Kidney (tissue), 14 donors: ENCODE measurements around the gene RARRES2. TPM values are rescaled to one million over a fixed set of nuclear protein-coding genes. Genes with fewer than 3 reads are reported as not detected.
A peak's percentile ranks its signal among the peaks of the same experiment; 100 is the strongest.

Experiments
- DNase-seq, 5 donors: peaks; one replicate each; pipeline ENCODE4 v3.0.0-alpha.2; 2013 to 2020
- FAIRE-seq: peaks from 2 replicates; lab custom pipeline; 2012; peaks lifted over from hg19 to GRCh38; lab: Jason Lieb, UNC
- H3K27ac ChIP-seq, 2 donors: one replicate each; pipeline ENCODE4 v1.7.0; 2013; ENCODE audit warnings: low read depth in 2 of 2, low read length in 2 of 2, inconsistent platforms in 1 of 2
- H3K27me3 ChIP-seq: one replicate; pipeline ENCODE4 v1.7.1; 2013; ENCODE audit warnings: low read length, inconsistent platforms; ENCODE audit not compliant: control insufficient read depth, insufficient read depth
- H3K36me3 ChIP-seq, 3 donors: one replicate each; pipeline versions ENCODE4 v1.7.0 to v1.7.1; 2013; ENCODE audit warnings: low read length in 3 of 3, control low read depth in 1 of 3, inconsistent platforms in 1 of 3; ENCODE audit not compliant: insufficient read depth in 3 of 3, control insufficient read depth in 2 of 3
- H3K4me1 ChIP-seq, 3 donors: one replicate each; pipeline versions ENCODE4 v1.7.0 to v1.7.1; 2013; ENCODE audit warnings: low read length in 3 of 3, inconsistent platforms in 1 of 3, low read depth in 1 of 3; ENCODE audit not compliant: control insufficient read depth in 2 of 3, insufficient read depth in 2 of 3
- H3K4me3 ChIP-seq, 3 donors: one replicate each; pipeline versions ENCODE4 v1.7.0 to v1.8.1; 2013; ENCODE audit warnings: low read length in 3 of 3, control low read depth in 1 of 3, inconsistent platforms in 1 of 3
- H3K9ac ChIP-seq, 3 donors: one replicate each; pipeline versions ENCODE4 v1.7.0 to v1.7.1; 2013; ENCODE audit warnings: low read length in 3 of 3, control low read depth in 1 of 3, inconsistent platforms in 1 of 3
- H3K9me3 ChIP-seq, 3 donors: one replicate each; pipeline versions ENCODE4 v1.7.0 to v1.7.1; 2013; ENCODE audit warnings: low read length in 3 of 3, control low read depth in 1 of 3, inconsistent platforms in 1 of 3; ENCODE audit not compliant: control insufficient read depth in 2 of 3, insufficient read depth in 1 of 3
- intact Hi-C: fragments of 100-400 bp; cut with DNase I; formaldehyde crosslinking; loops from one replicate; pipeline ENCODE4 v1.11.1; 2022
- polyA plus RNA-seq: library from polyadenylated mRNA; stranded (reverse); fragments of 350-450 nt; fragmentation: Illumina TruSeq; extraction: RNeasy Lipid Tissue Mini Kit (QIAGEN cat#74804); gene quantifications from one replicate; pipeline ENCODE4 v1.2.3, GENCODE V29; 2014; ENCODE audit warnings: low read depth, low replicate concordance; ENCODE audit not compliant: insufficient read depth
- total RNA-seq: library from RNA; stranded (reverse); fragmentation: NEBNext Ultra II Directional; extraction: Animal tissue kit (Norgen Biotek cat#: 25700); gene quantifications from one replicate; pipeline ENCODE4 v1.2.1, GENCODE V29; 2021
- TF ChIP-seq, protein P1 (sequence below): IDR thresholded peaks from 3 replicates; pipeline ENCODE4 v1.5.1; 2012; ENCODE audit warnings: mild to moderate bottlenecking, moderate library complexity, borderline replicate concordance; ENCODE audit not compliant: insufficient read depth; ENCODE audit errors: extremely low read depth
- donor health status: control.
- donor health status: control.
- donor health status: control.
- donor health status: control.
- donor health status: control.
- donor health status: DM: yes; HTN: yes; CAD: no.
- donor health status: Normal renal cell carcinoma (clear cell type).

The RARRES2 gene
- total and polyA plus RNA-seq, 2 donors from 2014 or later: 104 to 475 TPM

DNA sequence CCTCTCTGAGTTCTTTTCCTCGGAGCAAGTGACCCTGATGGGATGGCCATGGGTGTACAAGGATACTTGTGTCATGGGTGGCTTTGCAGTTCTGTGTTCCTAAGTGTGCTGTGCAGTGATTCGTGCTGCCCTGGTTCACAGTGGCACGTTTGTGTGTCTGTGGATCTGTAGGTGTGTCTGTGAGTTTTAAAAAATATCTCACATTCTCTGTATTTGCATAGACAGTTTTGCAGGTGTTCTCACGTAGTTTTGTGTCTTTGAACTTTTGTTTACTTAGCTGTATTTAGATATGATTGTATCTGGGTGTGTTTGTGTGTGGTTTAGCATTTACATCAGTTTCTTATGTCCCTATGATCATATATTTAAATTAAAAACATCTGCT is 41.4 kb upstream of the RARRES2 start:
- DNase-seq: no peak
- Histone ChIP-seq H3K27me3 (no peaks in the 10 kb centered on the region), H3K9me3 (no peaks in the 10 kb centered on the region), H3K36me3 (no peaks in the 10 kb centered on the region), H3K4me1 (peaks cover 0 to 13% (median 13%) of the 10 kb centered on the region in 3 donors), H3K9ac (no peak overlapping the region), H3K4me3 (no peak overlapping the region), H3K27ac (no peak overlapping the region)
- FAIRE-seq: no peak
- TF ChIP-seq, protein P1, sequence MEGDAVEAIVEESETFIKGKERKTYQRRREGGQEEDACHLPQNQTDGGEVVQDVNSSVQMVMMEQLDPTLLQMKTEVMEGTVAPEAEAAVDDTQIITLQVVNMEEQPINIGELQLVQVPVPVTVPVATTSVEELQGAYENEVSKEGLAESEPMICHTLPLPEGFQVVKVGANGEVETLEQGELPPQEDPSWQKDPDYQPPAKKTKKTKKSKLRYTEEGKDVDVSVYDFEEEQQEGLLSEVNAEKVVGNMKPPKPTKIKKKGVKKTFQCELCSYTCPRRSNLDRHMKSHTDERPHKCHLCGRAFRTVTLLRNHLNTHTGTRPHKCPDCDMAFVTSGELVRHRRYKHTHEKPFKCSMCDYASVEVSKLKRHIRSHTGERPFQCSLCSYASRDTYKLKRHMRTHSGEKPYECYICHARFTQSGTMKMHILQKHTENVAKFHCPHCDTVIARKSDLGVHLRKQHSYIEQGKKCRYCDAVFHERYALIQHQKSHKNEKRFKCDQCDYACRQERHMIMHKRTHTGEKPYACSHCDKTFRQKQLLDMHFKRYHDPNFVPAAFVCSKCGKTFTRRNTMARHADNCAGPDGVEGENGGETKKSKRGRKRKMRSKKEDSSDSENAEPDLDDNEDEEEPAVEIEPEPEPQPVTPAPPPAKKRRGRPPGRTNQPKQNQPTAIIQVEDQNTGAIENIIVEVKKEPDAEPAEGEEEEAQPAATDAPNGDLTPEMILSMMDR: no peak
- intact Hi-C loops: no loop called here

DNA sequence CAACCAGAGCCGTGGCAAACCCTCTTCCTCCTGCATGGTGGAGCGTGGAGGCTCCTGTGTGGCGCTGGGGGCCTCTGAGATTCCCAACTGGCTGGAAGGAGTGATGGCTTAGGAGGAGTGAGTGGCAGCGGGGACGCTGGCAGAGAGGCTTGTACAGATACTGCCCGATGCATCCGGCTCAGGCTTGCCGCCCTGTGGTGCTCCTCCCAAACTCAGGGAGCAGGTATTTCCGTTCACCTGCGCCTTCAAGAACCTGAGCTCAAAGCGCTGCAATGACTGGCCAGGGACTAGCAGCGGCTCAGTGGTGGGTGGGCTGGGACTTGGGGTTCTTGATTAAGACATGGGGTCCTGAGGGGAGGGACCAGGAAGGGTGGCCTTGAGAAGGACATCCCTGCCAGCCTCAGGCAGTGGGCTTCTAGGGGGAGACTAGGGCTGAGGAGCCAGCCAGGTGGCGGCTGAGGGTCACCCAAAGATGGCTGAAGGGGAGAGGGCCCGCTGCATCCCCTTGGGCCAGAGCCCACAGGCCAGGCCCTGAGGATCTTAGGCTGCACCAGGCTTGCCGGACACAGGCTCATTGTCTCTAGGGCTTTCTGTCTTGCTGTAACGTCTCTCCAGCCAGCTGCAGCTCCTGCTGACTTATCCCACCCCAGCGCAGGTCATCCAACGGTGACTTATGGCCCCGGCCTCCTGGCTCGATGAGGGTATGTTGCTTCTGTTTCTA is 40.9 kb upstream of the RARRES2 start:
- H3K4me3 ChIP-seq: no peak overlapping the region
- H3K36me3 ChIP-seq: no peaks in the 10 kb centered on the region
- DNase-seq: peak in 1 of 5 donors; percentile 49
- no peaks in the 10 kb centered on the region for H3K27me3 ChIP-seq
- FAIRE-seq: no peak
- no peak overlapping the region for H3K9ac ChIP-seq
- H3K9me3 ChIP-seq: no peaks in the 10 kb centered on the region
- H3K4me1 ChIP-seq: peaks cover 0 to 18% (median 13%) of the 10 kb centered on the region in 3 donors
- intact Hi-C loops: no loop called here
- TF ChIP-seq, protein P1: no peak
- H3K27ac ChIP-seq: no peak overlapping the region

DNA sequence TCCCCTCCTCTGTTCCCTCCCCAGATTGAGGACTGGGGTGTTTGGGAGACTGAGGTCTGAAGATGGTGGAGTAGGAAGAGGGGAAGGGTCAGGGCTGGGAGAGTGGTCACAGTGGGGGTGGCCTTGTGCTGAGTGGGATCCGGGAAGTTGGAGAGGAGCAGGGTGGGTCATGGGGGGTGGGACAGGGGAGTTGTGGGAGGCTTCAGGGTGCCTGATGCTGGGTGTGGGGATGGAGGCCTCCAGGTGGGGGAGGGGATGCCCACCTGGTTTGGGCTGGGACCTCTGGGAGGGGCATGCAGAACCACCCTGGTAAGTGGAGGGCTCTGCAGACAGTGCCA is 40.3 kb upstream of the RARRES2 start:
- Histone ChIP-seq H3K36me3 (no peaks in the 10 kb centered on the region), H3K27me3 (no peaks in the 10 kb centered on the region), H3K4me3 (no peak overlapping the region), H3K4me1 (peaks cover 0 to 20% (median 13%) of the 10 kb centered on the region in 3 donors), H3K9me3 (no peaks in the 10 kb centered on the region), H3K27ac (no peak overlapping the region), H3K9ac (no peak overlapping the region)
- TF ChIP-seq, protein P1: no peak
- FAIRE-seq: no peak
- intact Hi-C loops: no loop called here
- peak in 1 of 5 donors; percentile 53 for DNase-seq
